Astrocyte (in vitro differentiated cells and primary cell): ENCODE measurements around the gene EOLA1. TPM values are rescaled to one million over a fixed set of nuclear protein-coding genes. Genes with fewer than 3 reads are reported as not detected.

Experiments used
- DNase-seq: peaks from one replicate; pipeline ENCODE4 v3.0.0-alpha.2; 2010; ENCODE audit warnings: low read depth
- FAIRE-seq: peaks from 2 replicates; lab custom pipeline; 2011; peaks lifted over from hg19 to GRCh38; lab: Jason Lieb, UNC
- H2AFZ ChIP-seq: 2 replicates; pipeline ENCODE4 v1.6.0; 2012; ENCODE audit warnings: low read depth, low read length, inconsistent platforms
- H3K27ac ChIP-seq: 2 replicates; pipeline ENCODE4 v1.5.1; 2011; ENCODE audit warnings: low read depth, low read length, inconsistent platforms
- H3K27me3 ChIP-seq: 2 replicates; pipeline ENCODE4 v1.6.0; 2011; ENCODE audit warnings: low read length, inconsistent platforms; ENCODE audit not compliant: insufficient read depth
- H3K36me3 ChIP-seq: 2 replicates; pipeline ENCODE4 v1.5.1; 2011; ENCODE audit warnings: low read length, inconsistent platforms; ENCODE audit not compliant: insufficient read depth
- H3K4me1 ChIP-seq: 2 replicates; pipeline ENCODE4 v1.5.1; 2011; ENCODE audit warnings: low read length, inconsistent platforms; ENCODE audit not compliant: insufficient read depth
- H3K4me2 ChIP-seq: 2 replicates; pipeline ENCODE4 v1.6.0; 2012; ENCODE audit warnings: low read length, inconsistent platforms
- H3K4me3 ChIP-seq: 2 replicates; pipeline ENCODE4 v1.5.1; 2011; ENCODE audit warnings: low read depth, mild to moderate bottlenecking, low read length, inconsistent platforms; ENCODE audit not compliant: insufficient read depth
- H3K79me2 ChIP-seq: 2 replicates; pipeline ENCODE4 v1.6.0; 2012; ENCODE audit warnings: mild to moderate bottlenecking, low read length, inconsistent platforms; ENCODE audit not compliant: insufficient read depth
- H3K9ac ChIP-seq: 2 replicates; pipeline ENCODE4 v1.6.0; 2012; ENCODE audit warnings: mild to moderate bottlenecking, low read length, inconsistent platforms
- H3K9me3 ChIP-seq: 2 replicates; pipeline ENCODE4 v1.5.1; 2012; ENCODE audit warnings: low read depth, mild to moderate bottlenecking, low read length, inconsistent platforms; ENCODE audit not compliant: insufficient read depth
- H4K20me1 ChIP-seq: 2 replicates; pipeline ENCODE4 v1.6.0; 2012; ENCODE audit warnings: low read length, inconsistent platforms; ENCODE audit not compliant: insufficient read depth
- H3K27ac Mint-ChIP-seq: one replicate; pipeline ENCODE4 v1.8.0; 2021; ENCODE audit warnings: mild to moderate bottlenecking, mixed read lengths; ENCODE audit not compliant: unreplicated experiment
- H3K27me3 Mint-ChIP-seq: one replicate; pipeline ENCODE4 v1.8.0; 2021; ENCODE audit warnings: low read depth, mixed read lengths; ENCODE audit not compliant: unreplicated experiment
- H3K36me3 Mint-ChIP-seq: one replicate; pipeline ENCODE4 v1.8.0; 2021; ENCODE audit warnings: low read depth, mixed read lengths; ENCODE audit not compliant: unreplicated experiment
- H3K4me1 Mint-ChIP-seq: one replicate; pipeline ENCODE4 v1.8.0; 2021; ENCODE audit warnings: low read depth, mixed read lengths; ENCODE audit not compliant: unreplicated experiment
- H3K4me3 Mint-ChIP-seq: one replicate; pipeline ENCODE4 v1.8.0; 2021; ENCODE audit warnings: mild to moderate bottlenecking, moderate library complexity, mixed read lengths; ENCODE audit not compliant: unreplicated experiment
- H3K9me3 Mint-ChIP-seq: one replicate; pipeline ENCODE4 v1.8.0; 2021; ENCODE audit warnings: mild to moderate bottlenecking, mixed read lengths; ENCODE audit not compliant: unreplicated experiment
- CTCF ChIP-seq: IDR thresholded peaks from 2 replicates; pipeline ENCODE4 v1.5.1; 2011; ENCODE audit warnings: low read depth, mild to moderate bottlenecking, inconsistent platforms, low read length, moderate library complexity; ENCODE audit not compliant: insufficient read depth
- EZH2 ChIP-seq: IDR thresholded peaks from 2 replicates; pipeline ENCODE4 v1.6.1; 2012; ENCODE audit warnings: mild to moderate bottlenecking, low read length, inconsistent platforms; ENCODE audit not compliant: insufficient read depth
- total RNA-seq: library from RNA; stranded (reverse); gene quantifications from 2 replicates; pipeline ENCODE4 v1.2.1, GENCODE V29; 2021

Gene EOLA1
- total RNA-seq, 1 donor from 2014 or later, result 13.6 TPM

- Histone ChIP-seq H3K9me3 (no peaks in the 10 kb centered on the region), H3K4me2 (peak overlapping the region; percentile 1), H3K4me3 (no peak overlapping the region), H3K27me3 (no peaks in the 10 kb centered on the region), H2AFZ (no peak overlapping the region), H3K9ac (no peak overlapping the region), H3K27ac (no peak overlapping the region), H3K79me2 (no peaks in the 10 kb centered on the region), H4K20me1 (no peaks in the 10 kb centered on the region), H3K4me1 (peaks cover 14% of the 10 kb centered on the region), H3K36me3 (no peaks in the 10 kb centered on the region)
- Mint-ChIP-seq H3K4me3 (no peak overlapping the region), H3K27ac (no peak overlapping the region), H3K4me1 (peaks cover 3% of the 10 kb centered on the region), H3K9me3 (no peaks in the 10 kb centered on the region), H3K36me3 (no peaks in the 10 kb centered on the region), H3K27me3 (no peaks in the 10 kb centered on the region)
- TF ChIP-seq EZH2, result no peak
- TF ChIP-seq CTCF, result no peak
- DNase-seq (peak; percentile 62), FAIRE-seq (no peak)
Observed at GRCh38 chrX:149511081-149511480, 29.7 kb upstream of the EOLA1 start.

DNA sequence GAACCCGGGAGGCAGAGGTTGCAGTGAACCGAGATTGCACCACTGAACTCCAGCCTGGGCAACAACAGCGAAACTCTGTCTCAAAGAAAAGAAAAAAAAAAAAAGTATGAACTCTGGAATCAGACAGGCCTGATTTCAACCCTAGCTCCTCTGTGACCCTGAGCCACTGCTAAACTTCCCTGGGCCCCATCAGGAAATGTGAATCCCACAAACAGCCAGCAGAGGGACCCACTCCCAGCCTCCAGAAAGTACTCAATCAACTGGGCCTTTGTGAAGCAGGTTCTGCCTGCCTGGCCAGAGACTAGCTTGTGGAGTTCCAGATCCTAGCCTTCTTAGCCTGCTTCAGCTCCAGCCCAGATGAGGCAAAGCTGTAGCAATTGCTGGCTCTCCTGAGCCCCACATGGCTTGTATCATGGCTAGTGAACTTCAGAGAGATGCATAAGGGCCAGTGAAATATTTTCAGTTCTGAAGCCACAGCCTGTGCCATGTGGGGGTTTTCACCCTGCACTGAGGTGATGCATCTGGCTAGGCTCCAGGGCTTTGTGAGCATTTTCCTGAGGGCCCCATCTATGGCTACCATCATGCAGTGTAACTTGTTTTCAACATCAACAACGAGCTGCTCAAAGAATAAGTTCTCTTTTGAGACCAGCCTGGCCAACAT, 28.5 kb upstream of the EOLA1 start:
- Histone ChIP-seq H3K4me3 (no peak overlapping the region), H3K4me2 (no peak overlapping the region), H3K79me2 (no peaks in the 10 kb centered on the region), H2AFZ (no peak overlapping the region), H3K27me3 (no peaks in the 10 kb centered on the region), H3K27ac (no peak overlapping the region), H3K4me1 (peaks cover 14% of the 10 kb centered on the region), H3K9me3 (no peaks in the 10 kb centered on the region), H4K20me1 (no peaks in the 10 kb centered on the region), H3K36me3 (no peaks in the 10 kb centered on the region), H3K9ac (no peak overlapping the region)
- H3K4me3 Mint-ChIP-seq, result no peak overlapping the region
- no peak overlapping the region for H3K27ac Mint-ChIP-seq
- H3K36me3 Mint-ChIP-seq, result no peaks in the 10 kb centered on the region
- H3K27me3 Mint-ChIP-seq, result no peaks in the 10 kb centered on the region
- DNase-seq (no peak), FAIRE-seq (no peak)
- H3K4me1 Mint-ChIP-seq, result peaks cover 3% of the 10 kb centered on the region
- no peaks in the 10 kb centered on the region for H3K9me3 Mint-ChIP-seq
- TF ChIP-seq CTCF (peak; percentile 39), EZH2 (no peak)

DNA sequence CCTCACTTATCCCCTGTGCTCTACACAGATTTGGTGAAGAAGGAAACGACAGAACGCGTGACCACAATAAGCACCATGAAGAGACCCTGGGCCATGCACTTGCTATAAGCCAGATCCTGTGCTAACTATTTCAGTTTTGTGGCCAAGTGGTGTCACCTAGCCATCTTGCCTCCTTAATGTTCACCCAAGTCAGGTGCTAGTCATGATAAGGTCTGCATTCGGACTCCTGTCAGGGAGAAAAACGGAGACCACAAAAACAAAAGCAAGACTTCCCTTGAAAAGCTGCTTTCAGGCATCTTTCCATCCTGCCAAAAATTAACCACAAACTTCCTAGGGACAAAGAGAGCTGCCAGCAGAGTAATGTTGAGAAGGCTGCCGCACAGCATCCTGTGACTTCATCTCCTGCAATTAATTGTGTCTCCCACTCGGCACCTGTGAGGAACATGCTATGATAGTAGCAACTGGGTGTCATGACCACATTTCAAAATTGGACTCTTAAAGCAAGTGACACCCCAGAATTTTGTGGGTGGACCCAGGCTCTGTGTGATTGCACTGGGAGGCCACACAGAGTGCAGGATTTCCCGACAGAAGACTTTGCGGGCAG, 26.9 kb upstream of the EOLA1 start:
- no peak overlapping the region for H3K27ac Mint-ChIP-seq
- Histone ChIP-seq H3K9me3 (no peaks in the 10 kb centered on the region), H3K27me3 (no peaks in the 10 kb centered on the region), H3K4me3 (no peak overlapping the region), H3K4me1 (peaks cover 14% of the 10 kb centered on the region), H3K79me2 (no peaks in the 10 kb centered on the region), H3K4me2 (peak overlapping the region; percentile 4), H4K20me1 (no peaks in the 10 kb centered on the region), H3K36me3 (no peaks in the 10 kb centered on the region), H3K27ac (no peak overlapping the region), H2AFZ (no peak overlapping the region), H3K9ac (no peak overlapping the region)
- FAIRE-seq, result peak; percentile 52
- peak; percentile 78 for DNase-seq
- H3K9me3 Mint-ChIP-seq, result no peaks in the 10 kb centered on the region
- TF ChIP-seq CTCF, result no peak
- no peak for TF ChIP-seq EZH2
- no peak overlapping the region for H3K4me3 Mint-ChIP-seq
- H3K4me1 Mint-ChIP-seq, result peaks cover 3% of the 10 kb centered on the region
- H3K27me3 Mint-ChIP-seq, result no peaks in the 10 kb centered on the region
- H3K36me3 Mint-ChIP-seq, result no peaks in the 10 kb centered on the region
